Fibroblast of lung (primary cell): ENCODE data around the gene UBE3A. TPM values are rescaled to one million over a fixed set of nuclear protein-coding genes. Genes with fewer than 3 reads are reported as not detected.

ENCODE experiments used
- DNase-seq, 2 donors: peaks; one replicate each; pipeline versions ENCODE4 v3.0.0 to v3.0.0-alpha.2; 2010; ENCODE audit warnings: low read depth in 2 of 2
- H2AFZ ChIP-seq: 2 replicates; pipeline ENCODE4 v1.5.1; 2012; ENCODE audit warnings: low read length, control low read depth, inconsistent platforms
- H3K27ac ChIP-seq: 2 replicates; pipeline ENCODE4 v1.5.1; 2011; ENCODE audit warnings: low read length, control low read depth; ENCODE audit not compliant: insufficient read depth
- H3K27me3 ChIP-seq: 2 replicates; pipeline ENCODE4 v1.5.1; 2011; ENCODE audit warnings: mild to moderate bottlenecking, low read length; ENCODE audit not compliant: control insufficient read depth, insufficient read depth
- H3K36me3 ChIP-seq: 2 replicates; pipeline ENCODE4 v1.5.1; 2011; ENCODE audit warnings: low read length; ENCODE audit not compliant: control insufficient read depth, insufficient read depth
- H3K4me1 ChIP-seq: 2 replicates; pipeline ENCODE4 v1.5.1; 2011; ENCODE audit warnings: low read length; ENCODE audit not compliant: control insufficient read depth, insufficient read depth; ENCODE audit errors: extremely low read depth
- H3K4me2 ChIP-seq: 2 replicates; pipeline ENCODE4 v1.5.1; 2011; ENCODE audit warnings: low read length, control low read depth; ENCODE audit not compliant: insufficient read depth; ENCODE audit errors: extremely low read depth
- H3K4me3 ChIP-seq, 4 experiments: fragments of 200-600 bp in 1 of 4; sonication (generic) in 1 of 4; replicated peaks in 1 of 4; 2 replicates each; pipeline ENCODE4 v1.5.1; 2011 to 2016; ENCODE audit warnings: low read length in 4 of 4, low read depth in 3 of 4, mild to moderate bottlenecking in 3 of 4, control low read depth in 2 of 4, inconsistent platforms in 1 of 4, mixed read lengths in 1 of 4; ENCODE audit not compliant: insufficient read depth in 1 of 4; ENCODE audit errors: control extremely low read depth in 1 of 4
- H3K79me2 ChIP-seq: 2 replicates; pipeline ENCODE4 v1.5.1; 2012; ENCODE audit warnings: mild to moderate bottlenecking, low read length, inconsistent platforms; ENCODE audit not compliant: control insufficient read depth, insufficient read depth
- H3K9ac ChIP-seq: 2 replicates; pipeline ENCODE4 v1.5.1; 2011; ENCODE audit warnings: mild to moderate bottlenecking, low read length, control low read depth; ENCODE audit not compliant: insufficient read depth
- H3K9me3 ChIP-seq: 2 replicates; pipeline ENCODE4 v1.5.1; 2012; ENCODE audit warnings: low read depth, low read length; ENCODE audit not compliant: control insufficient read depth, insufficient read depth
- H4K20me1 ChIP-seq: 2 replicates; pipeline ENCODE4 v1.5.1; 2011; ENCODE audit warnings: low read length; ENCODE audit not compliant: control insufficient read depth, insufficient read depth; ENCODE audit errors: extremely low read depth
- CTCF ChIP-seq, 2 donors: IDR thresholded peaks in 1 of 2; conservative IDR thresholded peaks in 1 of 2; 1 replicate in 1 of 2; 2 replicates in 1 of 2; pipeline ENCODE4 v1.5.1; 2011 to 2012; ENCODE audit warnings: low read length in 2 of 2, control low read depth in 1 of 2, inconsistent platforms in 1 of 2, low read depth in 1 of 2, mild to moderate bottlenecking in 1 of 2
- EZH2 ChIP-seq: IDR thresholded peaks from 2 replicates; pipeline ENCODE4 v1.5.1; 2012; ENCODE audit warnings: low read length, control low read depth, mild to moderate bottlenecking; ENCODE audit errors: missing control alignments
- polyA plus RNA-seq, 2 donors: library from polyadenylated mRNA; depleted of rRNA in 1 of 2; stranded (reverse) in 1 of 2; unstranded in 1 of 2; fragments of >200 nt; gene quantifications; 2 replicates each; pipeline ENCODE4 v1.2.1, GENCODE V29; 2011 to 2012; ENCODE audit warnings: missing spikeins in 1 of 2
- total RNA-seq: library from RNA; depleted of rRNA; stranded (reverse); fragments of >200 nt; gene quantifications from 2 replicates; pipeline ENCODE4 v1.2.1, GENCODE V29; 2014

Gene UBE3A
- total and polyA plus RNA-seq, 2 donors (not counting 1 experiment from before 2014, with no cell fraction given) = 37.2 to 71.5 TPM

- DNase-seq = no peak
- H3K4me1 ChIP-seq = no peaks in the 10 kb centered on the region
- H3K9ac ChIP-seq = no peak overlapping the region
- H3K9me3 ChIP-seq = no peaks in the 10 kb centered on the region
- H2AFZ ChIP-seq = no peak overlapping the region
- no peaks in the 10 kb centered on the region for H3K36me3 ChIP-seq
- no peaks in the 10 kb centered on the region for H3K79me2 ChIP-seq
- TF ChIP-seq EZH2 = no peak
- TF ChIP-seq CTCF (conservative IDR thresholded peaks at IDR 0.05 in 1 of 2, IDR thresholded peaks at IDR 0.05 in 1 of 2; ENCODE audit: low read depth in 1 of 2, low read length in 2 of 2) = no peak
- H3K4me3 ChIP-seq = no peak overlapping the region
- no peaks in the 10 kb centered on the region for H4K20me1 ChIP-seq
- no peak overlapping the region for H3K27ac ChIP-seq
- H3K4me2 ChIP-seq = no peak overlapping the region
- no peaks in the 10 kb centered on the region for H3K27me3 ChIP-seq
These were observed 99.4 kb downstream of the UBE3A start for GRCh38 chr15:25339431-25339830.

GRCh38 chr15:25335279-25335678, 103.5 kb downstream of the UBE3A start:
- Histone ChIP-seq H2AFZ (no peak overlapping the region), H3K9me3 (no peaks in the 10 kb centered on the region), H4K20me1 (no peaks in the 10 kb centered on the region), H3K4me2 (no peak overlapping the region), H3K36me3 (no peaks in the 10 kb centered on the region), H3K9ac (no peak overlapping the region), H3K27ac (no peak overlapping the region), H3K4me3 (no peak overlapping the region), H3K27me3 (no peaks in the 10 kb centered on the region), H3K4me1 (no peaks in the 10 kb centered on the region), H3K79me2 (no peaks in the 10 kb centered on the region)
- DNase-seq = no peak
- no peak for TF ChIP-seq EZH2
- no peak for TF ChIP-seq CTCF (conservative IDR thresholded peaks at IDR 0.05 in 1 of 2, IDR thresholded peaks at IDR 0.05 in 1 of 2; ENCODE audit: low read depth in 1 of 2, low read length in 2 of 2)

- Histone ChIP-seq H3K27ac (no peak overlapping the region), H3K27me3 (no peaks in the 10 kb centered on the region), H3K4me2 (no peak overlapping the region), H2AFZ (no peak overlapping the region), H3K4me3 (no peak overlapping the region), H4K20me1 (no peaks in the 10 kb centered on the region), H3K9ac (no peak overlapping the region), H3K36me3 (no peaks in the 10 kb centered on the region), H3K79me2 (no peaks in the 10 kb centered on the region), H3K9me3 (no peaks in the 10 kb centered on the region), H3K4me1 (no peaks in the 10 kb centered on the region)
- DNase-seq = peak in 1 of 2 donors; percentile 10
- TF ChIP-seq EZH2 (no peak), CTCF (conservative IDR thresholded peaks at IDR 0.05 in 1 of 2, IDR thresholded peaks at IDR 0.05 in 1 of 2; ENCODE audit: low read depth in 1 of 2, low read length in 2 of 2) (no peak)
These were observed 105.8 kb downstream of the UBE3A start for GRCh38 chr15:25333049-25333448.
